GM21526 (cell line): Measurements from ENCODE around the gene CMTM5.
"Not testable (repeated sequence)": the region's sequence is repeated elsewhere in the genome, so short reads cannot be mapped to it uniquely, and the experiment has no call there.

Experiments used
- ATAC-seq: cut with Tn5 transposase; IDR thresholded peaks from one replicate; pipeline ENCODE4 v1.9.1; 2021; ENCODE audit warnings: moderate library complexity; ENCODE audit not compliant: unreplicated experiment, low FRiP score

CMTM5 gene

DNA sequence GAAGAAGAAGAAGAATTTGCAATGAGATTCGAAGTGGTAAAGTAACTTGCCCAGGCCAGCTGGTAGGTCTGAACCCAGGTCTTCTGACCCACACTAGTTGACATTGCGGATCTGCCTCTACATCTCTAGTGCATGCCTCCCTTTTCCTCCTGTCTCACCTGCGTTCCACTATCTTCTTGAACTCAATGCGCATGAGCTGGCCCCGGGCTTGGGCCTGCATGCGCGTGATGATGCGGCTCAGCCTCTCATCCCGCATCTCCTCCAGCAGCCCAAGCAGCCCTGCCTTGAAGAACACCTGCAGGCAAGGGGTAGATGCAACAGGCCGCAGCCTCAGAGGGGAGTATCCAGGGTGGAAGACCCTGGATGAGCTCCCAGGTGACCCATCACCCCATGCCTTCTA, 19.3 kb downstream of the CMTM5 start:
- no peak for ATAC-seq

DNA sequence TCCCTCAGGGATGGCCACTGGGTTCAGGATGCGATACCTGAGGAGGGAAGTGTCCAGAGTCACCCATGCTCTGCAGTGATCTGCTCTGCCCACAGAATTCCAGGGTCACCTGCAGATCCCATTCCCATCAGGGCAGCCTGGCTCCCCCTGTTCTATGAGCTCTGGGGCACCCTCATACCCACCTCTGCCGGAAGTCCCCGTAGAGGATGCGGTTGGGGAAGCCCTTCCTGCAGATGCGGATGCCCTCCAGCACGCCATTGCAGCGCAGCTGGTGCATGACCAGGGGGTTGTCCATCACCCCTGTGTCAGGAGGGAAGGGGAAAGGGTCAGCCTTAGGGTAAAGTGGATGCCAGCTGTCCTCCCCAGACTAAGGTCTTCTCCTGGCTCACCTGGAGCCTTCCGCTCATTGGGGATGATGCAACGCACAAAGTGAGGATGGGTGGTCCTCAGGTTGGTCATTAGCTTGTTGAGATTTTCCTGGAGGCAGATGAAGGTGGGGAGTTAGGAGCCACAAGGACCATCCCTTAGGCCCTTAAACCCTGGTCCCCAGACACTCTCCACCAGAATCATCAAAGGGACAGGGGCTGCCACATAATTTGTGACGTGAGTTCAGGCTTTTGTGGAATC, 20.0 kb downstream of the CMTM5 start:
- ATAC-seq: no peak

DNA sequence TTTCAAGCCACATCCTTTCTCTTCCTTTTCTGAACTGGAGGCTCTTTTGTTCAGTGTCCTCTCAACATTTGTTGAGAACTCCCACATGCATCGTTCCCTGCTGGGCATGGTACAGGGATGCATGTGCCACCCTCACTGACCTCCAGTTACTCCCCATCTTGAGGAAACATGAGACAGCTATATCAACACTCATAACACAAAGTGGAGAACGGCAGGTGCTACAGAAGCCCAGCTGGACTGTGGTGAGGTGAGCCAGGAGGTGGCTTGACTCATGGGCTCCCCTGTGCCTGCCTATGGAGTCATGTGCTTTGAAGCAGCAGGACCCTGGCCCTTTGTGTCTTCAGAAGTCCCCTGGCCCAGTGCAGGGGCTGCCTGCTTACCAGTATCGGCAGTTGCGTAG, 21.5 kb downstream of the CMTM5 start:
- no peak for ATAC-seq

DNA sequence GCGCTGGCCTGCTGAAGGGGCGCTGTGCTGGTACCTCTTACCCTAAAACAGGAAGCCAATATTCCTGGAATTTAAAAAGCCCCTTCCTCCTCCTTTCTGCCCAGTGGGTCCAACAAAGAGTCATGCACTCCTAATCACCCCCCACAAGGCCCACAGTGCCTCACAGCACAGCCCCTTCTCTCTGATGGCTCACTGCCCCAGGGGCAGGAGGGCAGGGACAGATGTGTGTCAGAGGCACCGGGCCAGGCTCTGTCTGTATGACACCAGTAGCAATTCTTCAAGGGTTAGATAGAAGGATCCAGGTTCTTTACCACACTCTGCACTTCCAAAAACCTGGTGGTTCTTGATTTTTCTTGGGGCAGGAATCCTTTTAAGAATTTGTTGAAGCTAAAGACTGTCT, 22.3 kb downstream of the CMTM5 start:
- ATAC-seq: no peak

DNA sequence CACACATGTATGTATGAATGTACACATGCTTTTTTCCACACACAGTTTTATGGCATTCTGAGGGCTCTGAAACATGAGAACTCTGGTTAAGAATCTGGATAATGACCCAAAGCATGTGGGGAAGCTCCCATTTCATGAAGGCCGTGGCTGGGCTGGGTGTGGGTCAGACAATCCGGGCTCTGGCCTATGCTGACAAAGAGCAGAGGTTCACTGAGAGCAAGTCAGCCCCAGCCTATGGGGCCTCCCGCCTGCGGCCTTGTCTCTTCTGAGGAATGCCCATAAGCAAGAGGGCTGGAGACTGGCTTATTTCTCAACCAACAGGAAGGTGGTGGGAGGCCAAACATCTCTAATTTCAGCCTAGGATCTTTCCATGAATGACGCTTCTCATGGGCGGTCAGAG, 22.7 kb downstream of the CMTM5 start:
- no peak for ATAC-seq

DNA sequence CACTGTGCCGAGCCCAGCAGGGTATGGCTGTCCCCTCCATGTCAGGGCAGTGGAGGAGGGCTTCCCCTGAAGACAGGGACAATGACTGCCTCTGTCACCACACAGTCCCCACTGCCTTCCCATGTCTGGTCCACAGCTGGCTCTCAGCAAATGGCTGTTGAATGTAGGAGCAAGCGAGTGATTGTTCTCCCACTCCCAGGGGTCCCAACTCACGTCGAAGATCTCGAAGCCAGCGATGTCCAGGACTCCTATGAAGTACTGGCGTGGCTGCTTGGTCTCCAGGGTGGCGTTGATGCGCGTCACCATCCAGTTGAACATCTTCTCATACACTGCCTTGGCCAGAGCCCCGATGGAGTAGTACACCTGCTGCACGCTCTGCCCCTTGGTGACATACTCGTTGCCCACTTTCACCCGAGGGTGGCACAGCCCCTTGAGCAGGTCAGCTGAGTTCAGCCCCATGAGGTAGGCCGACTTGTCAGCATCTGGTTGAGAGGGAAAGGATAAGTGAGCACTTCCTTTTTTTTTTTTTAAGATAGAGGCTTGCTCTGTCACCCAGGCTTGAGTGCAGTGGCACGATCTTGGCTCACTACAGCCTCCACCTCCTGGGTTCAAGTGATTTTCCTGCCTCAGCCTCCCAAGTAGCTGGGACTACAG, 23.8 kb downstream of the CMTM5 start:
- not testable (repeated sequence) for ATAC-seq

DNA sequence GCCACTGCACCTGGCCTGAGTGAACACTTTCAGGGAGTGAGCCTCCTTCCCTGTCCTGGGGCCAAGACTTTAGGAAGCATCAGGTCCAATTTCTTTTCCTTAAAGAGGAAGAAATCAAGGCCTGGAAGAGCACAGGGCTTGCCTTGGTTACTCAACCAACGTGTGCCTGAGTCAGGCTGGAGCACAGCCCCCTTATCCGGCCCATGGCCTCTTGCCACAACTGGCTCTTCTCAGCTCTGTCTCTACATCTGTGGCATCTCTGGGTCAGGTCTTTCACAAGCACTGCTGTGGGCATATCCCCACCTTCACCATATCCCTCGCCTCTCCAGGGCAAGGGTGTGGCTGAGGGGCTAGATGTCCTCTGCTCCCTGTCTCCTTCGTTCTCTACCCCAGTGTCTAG, 24.4 kb downstream of the CMTM5 start:
- no peak for ATAC-seq

DNA sequence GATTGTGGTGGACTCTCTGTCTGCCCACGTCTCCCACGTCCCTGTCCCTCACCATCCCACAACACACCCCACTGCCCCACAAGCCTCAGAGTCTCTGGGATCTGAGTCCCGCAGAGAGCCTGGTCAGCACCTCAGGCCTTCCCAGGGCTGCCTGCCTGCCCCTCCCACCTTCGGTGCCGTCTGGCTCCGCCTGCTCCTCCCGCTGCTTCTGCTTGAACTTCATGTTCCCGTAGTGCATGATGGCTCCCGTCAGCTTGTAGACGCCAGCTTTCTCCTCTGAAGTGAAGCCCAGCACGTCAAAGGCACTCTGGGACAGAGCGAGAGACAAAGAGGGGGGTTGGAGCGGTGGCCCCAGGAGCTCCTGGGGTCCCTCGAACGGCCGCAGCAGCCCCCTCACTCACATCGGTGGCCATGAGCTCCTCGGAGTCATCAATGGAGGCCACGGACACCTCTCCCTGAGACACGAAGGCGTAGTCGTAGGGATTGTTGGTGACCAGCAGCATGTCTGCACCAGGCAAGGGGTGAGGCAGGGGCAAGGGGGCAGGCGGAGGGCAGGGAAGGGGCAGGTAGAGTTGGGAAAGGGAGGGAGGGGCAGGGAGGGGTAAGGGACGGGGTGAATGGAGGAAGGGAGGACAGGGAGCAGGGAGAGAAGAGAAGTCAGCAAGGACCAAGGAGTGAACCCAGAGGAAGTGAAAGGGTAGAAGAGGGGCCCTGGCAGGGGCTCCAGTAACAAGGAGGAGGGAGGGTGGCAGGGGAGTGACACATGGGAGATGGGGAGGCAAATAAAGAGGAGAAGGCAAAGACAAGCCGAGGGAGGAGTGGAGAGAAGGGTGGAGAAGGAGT, 25.7 kb downstream of the CMTM5 start:
- no peak for ATAC-seq

DNA sequence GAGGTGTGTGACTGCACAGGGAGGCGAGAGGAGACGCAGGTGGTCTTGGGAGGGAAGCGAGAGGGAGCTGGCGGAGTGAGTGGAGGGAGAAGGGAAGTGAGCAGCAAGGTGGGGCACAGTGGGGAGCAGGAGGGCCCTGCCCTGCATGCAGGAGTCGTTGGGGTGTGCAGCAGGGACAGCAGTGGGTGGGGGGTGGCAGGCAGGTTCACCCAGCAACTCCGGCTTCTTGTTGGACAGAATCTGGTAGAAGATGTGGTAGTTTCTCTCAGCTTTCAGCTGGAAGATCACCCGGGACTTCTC, 26.2 kb downstream of the CMTM5 start:
- ATAC-seq: no peak

DNA sequence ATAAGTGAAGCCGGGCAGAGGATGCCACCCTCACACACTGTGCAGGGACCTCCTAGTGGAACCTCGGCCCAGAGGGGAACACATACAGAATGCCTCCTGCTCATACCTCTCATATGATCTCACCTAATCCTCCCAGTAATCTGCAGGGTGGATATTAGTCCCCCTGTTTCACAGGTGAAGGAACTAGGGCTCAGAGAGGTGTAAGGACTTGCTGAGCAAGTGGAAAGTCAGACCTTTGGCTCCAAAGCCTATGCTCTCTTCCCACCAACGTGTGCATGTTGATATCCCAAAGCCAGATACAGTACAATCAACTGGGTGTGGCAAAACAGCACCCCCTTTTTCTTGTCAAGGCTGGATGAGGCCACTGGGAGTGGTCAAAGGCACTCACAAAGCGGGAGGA, 27.1 kb downstream of the CMTM5 start:
- ATAC-seq: no peak

DNA sequence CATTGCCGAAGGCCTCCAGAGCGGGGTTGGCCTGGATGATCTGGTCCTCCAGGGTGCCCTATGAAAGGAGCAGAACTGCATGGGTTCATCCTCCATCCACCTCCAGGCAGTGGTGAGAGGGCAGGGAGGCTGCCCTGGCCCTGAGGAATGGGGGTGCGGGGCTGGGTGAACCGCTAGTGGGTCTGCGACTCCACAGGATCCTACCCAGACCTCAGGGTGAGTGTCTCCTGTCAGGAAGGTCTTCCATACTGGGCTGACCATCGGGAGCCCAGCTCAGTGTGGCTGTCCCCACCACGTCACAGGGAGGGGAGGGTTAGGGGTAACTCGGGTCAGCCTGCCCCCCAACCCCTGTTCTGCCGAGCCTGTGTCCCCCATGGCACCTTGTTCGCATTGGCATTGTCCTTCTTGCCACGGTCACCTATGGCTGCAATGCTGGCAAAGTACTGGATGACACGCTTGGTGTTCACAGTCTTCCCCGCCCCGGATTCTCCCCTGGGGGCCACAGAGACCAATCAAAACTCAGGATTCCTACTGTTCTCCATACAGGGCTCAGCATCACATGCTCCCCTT, 27.6 kb downstream of the CMTM5 start:
- no peak for ATAC-seq

DNA sequence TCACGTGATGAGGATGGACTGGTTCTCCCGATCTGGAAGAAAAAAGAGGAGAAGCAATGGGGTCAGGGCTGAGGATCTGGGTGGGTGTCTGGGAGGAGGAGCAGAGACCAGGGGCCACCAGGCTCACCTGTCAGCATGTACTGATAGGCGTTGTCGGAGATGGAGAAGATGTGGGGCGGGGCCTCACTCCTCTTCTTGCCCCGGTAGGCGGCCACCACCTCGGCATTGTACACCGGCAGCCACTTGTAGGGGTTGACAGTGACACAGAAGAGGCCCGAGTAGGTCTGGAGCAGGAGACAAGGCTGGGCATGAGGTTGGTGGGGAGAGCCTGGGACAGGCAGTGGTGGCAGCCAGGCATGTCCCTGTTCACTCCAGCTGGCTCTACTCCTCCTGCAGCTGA, 28.2 kb downstream of the CMTM5 start:
- ATAC-seq: no peak

DNA sequence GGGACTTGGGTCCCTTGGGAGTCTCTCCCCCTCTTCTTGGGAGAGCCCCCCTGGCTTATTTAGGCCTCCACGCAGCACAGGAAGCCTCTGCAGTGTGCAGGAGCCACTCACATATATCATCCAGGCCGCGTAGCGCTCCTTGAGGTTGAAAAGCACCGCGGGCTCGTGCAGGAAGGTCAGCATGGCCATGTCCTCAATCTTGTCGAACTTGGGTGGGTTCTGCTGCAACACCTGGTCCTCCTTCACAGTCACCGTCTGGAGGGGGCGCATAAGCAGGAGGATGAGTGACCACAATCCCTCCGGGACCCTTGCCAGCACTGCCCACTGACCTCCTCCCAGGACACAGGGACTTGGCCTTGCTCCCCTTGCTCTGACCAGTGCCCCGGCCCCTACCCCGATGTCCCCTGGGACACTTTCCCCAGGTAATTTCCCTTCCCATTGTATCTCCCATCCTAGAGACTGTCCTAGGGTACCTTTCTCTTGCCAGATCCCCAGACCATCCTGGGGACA, 28.7 kb downstream of the CMTM5 start:
- no peak for ATAC-seq

DNA sequence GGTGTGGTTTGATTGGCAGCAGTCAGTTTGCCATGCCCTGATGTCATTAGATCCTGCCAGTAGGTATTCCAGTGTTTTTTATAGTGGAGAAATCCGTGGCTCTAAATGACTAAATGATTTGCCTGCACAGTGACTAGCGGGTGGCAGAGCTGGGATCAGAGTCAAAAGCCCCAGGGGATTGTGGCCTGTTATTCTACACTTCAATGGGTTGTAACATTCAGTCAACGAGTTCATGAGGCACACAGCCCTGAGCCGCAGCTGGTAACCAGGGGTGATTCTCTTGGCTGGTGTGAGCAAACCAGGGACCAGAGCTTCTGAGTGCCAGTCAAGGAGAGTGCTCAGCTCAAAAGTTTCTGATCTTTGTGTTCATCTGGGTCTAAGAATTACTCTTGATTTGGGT, 29.4 kb downstream of the CMTM5 start:
- no peak for ATAC-seq

DNA sequence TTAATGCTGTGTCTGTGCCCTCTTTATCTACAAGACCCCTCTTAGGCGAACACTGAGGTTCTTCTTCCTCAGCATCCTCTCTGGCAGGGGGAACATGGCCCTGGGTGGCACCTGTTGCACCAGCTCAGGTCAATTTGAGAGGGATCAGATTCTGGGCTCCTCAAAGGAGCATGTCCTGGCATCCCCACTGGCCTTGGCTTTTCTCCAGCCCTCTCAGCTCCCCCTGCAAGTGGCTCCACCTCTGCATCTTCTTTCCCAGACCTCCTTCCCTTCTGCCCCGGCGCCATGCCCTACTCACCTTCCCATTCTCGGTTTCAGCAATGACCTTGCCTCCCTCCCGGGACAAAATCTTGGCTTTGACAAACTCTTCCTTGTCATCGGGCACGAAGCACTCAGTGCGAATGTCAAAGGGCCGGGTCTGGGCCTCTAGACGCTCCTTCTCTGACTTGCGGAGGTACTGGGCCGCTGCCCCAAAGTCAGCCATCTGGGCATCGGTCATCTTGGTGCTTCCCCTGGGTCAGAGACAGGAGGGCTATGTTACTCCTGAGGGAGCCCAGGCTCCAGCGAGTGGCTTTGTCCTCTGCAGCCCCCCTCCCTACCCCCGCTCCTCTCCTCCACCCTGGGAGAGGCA, 30.0 kb downstream of the CMTM5 start:
- no peak for ATAC-seq

DNA sequence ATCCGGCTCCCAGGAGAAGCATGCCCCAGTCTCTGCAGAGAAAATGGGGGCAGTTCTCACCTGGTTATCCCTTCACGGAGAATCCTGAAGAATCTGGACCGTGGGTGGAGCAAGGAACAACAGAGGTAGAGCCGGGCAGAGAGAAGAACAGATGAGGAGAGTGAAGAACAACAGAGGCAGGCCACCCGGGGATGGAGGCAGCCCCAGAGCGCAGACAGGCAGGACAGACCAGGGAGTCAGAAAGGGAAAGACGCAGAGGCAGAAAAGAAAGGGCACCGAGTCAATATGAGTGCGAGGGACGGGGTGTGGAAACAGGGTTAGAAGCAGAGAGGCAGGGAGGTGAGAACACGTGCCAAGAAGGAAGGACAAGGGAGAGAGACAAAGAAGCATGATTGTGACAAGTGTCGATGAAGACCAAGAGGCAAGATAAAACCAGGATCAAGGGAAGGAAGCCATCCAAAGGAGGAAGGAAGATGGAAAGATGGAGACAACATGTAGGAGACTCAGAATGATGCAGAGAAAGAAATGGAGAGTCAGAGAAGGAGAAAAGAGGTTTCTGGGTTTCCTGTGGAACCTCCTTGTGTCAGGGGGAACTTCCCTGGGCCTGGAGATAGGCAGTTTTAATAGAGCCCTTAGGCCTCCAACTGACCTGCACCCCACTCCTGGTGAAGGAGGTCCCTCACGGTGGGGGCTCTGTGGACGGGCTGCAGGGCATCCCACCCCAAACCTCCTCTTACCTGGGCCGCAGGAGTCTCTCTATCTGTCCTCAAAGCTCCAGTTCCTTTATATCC, 30.9 kb downstream of the CMTM5 start, which contains the start of gene MYH6:
MYH6 (minus strand) TSS at position 758 of the 791 bp plus-strand sequence. CDS start 1,050 bp downstream, outside the sequence.
- no peak for ATAC-seq

DNA sequence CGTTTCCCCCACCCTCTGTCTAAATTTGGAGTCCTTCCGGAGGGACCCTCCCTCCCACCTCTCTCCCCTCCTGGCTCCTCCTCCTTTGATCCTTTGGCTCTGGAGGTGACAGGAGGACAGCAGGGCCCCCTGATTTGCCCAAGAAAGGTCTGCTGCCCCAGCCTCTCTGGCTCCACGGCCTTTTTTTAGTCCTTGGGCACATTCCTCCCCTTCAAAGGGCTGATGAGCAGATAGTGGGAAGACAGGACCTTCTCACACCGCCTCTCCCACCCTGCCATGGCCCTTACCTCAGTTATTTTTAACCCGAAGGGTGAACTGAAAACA, 31.4 kb downstream of the CMTM5 start:
- no peak for ATAC-seq

DNA sequence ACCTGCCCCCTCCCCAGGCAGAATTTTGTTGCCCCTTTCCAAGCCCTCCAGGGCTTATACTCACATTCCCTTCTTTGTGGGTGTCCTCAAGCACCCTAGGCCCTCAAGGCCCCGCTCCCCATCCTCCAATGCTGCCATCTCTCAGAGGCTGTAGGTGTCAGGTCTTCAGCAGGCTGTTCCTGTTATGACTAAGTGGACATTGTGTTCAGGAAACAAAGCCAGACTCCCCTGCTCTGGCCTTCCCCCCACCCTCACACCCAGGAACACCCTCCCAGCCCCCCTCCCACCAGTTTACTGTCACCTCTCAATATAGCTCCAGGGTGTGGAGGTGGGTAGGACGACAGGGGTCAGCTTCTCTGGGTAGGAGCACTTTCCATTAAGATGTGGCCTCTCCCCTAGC, 32.6 kb downstream of the CMTM5 start:
- ATAC-seq: no peak

DNA sequence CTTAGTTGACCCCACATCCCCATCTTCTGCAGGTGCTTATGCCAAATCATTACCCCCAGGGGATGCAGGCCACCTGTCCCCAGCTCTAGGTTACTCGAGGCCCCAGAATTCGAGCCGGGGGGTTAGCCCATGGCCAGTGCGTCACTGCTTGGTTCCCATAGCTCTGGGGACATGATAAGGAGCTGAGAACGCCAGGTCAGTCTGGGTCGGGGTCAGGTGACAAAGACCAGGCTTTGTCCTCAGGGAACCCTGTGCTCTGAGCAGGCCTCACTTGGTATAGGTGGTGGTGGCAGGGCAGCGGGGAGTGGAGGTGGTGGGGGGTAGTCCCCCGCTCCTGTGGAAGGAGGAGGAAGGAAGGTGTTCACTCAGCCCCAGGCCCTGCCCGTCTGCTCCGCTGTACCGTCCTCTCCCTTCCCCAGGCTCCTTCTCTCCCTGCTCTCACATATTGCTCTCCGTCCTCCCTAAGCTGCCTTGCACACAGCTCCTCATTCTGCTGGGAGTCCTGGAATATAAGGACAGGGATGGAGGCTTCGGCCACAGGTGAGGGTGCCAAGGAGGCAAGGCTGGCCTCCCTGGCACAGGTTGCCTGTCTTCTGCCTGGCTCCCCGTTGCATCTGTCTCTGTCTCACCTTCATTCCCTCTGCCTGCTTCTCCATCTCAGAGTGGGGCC, 33.3 kb downstream of the CMTM5 start:
- ATAC-seq: no peak
